Measurements from ENCODE around the gene IGF1.

DNA sequence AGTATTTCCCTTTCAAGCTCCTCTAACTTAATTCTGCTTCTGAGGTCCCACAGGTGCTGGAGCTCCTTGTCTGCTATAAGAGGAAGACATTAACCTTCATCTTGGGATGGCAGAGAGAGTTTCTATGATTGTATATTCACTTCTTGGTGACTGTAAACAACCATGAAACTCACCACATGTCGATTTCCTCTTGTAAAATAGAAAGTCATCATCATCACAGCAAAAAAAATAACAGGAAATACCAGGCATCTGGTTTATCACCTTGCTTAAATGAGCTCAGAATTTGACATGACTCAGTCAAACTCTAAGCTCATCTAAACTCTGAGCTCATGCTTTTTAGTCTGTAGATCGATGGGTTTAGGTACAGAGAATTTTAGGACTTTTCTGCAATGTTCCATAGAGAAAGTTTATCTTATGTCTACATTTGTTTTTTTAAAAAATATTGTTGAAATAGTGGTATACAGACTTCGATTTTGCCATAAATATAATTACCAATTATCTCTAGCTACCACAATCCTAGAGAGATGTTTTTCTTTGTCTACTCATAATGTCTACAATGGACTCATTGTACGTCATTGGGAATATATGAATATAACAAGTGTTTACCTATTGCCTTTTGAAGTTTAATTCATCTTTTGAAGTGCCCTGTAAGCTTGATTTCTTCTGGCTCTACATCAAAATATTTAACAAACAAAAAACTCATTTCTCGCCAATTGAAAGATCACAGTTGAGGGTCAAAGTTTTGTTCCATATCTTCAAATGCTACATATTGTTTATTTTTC, 58.4 kb downstream of the IGF1 start:
- TF ChIP-seq, protein P1, sequence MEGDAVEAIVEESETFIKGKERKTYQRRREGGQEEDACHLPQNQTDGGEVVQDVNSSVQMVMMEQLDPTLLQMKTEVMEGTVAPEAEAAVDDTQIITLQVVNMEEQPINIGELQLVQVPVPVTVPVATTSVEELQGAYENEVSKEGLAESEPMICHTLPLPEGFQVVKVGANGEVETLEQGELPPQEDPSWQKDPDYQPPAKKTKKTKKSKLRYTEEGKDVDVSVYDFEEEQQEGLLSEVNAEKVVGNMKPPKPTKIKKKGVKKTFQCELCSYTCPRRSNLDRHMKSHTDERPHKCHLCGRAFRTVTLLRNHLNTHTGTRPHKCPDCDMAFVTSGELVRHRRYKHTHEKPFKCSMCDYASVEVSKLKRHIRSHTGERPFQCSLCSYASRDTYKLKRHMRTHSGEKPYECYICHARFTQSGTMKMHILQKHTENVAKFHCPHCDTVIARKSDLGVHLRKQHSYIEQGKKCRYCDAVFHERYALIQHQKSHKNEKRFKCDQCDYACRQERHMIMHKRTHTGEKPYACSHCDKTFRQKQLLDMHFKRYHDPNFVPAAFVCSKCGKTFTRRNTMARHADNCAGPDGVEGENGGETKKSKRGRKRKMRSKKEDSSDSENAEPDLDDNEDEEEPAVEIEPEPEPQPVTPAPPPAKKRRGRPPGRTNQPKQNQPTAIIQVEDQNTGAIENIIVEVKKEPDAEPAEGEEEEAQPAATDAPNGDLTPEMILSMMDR (IDR thresholded peaks at IDR 0.05; ENCODE audit: low read depth, low read length), result no peak
- no peak for TF ChIP-seq EZH2phosphoT487 (IDR thresholded peaks at IDR 0.05; ENCODE audit: low read depth)

Measured in OCI-LY3 (cell line).